ENCODE data around the gene ATG9B. TPM values are rescaled to one million over a fixed set of nuclear protein-coding genes. Genes with fewer than 3 reads are reported as not detected.
"Not testable (repeated sequence)": the region's sequence is repeated elsewhere in the genome, so short reads cannot be mapped to it uniquely, and the experiment has no call there.

ATG9B gene
- total and polyA plus RNA-seq, 2 donors (not counting 3 experiments of a cell fraction or from before 2014, with no cell fraction given) = 0.04 TPM; not detected in 1

DNA sequence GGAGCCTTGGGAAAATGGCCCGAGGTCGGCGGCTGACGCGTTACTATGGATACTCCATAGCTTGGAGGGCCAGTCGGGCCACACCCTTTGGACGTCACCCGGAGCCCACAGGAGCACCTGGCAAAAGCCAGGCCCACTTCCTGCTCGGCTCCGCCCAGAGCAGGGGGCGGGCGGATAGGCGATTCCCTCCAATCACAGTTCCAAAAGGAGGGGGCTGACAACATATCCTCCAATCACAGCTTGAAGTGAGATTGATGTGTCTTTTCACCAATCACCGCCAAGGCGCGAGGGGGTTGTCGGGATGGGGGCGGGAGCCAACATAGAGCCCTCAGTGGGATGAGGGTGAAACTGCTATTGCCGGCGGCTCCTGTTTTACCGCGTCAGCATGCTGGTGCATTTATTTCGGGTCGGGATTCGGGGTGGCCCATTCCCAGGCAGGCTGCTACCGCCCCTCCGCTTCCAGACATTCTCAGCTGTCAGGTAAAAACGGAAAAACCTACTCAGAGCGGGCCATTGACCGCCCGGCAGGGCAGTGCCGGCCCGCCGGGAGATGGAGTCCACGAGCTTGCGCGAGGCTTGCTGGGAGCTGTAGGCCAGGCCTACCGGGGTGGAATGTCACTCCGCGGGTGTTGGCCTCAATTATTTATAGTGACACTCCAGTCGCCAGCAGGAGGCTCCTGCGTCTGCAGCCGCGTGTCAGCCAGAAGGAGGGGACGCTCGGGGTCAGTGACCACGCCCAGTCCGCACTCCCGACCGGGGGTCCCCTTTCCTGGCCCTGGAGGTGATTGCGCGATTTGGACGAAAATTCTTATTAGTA, 4.0 kb upstream of the ATG9B start, which contains the start of gene ABCB8:
ABCB8 (plus strand) TSS at position 320 of the 817 bp plus-strand sequence; CDS start at position 386, 66 bp downstream.
- peak within 1 kb of the TSS; percentile 57 for H3K27ac ChIP-seq (ENCODE audit: insufficient read depth, low read depth, low read length)
- H4K20me1 ChIP-seq (replicated peaks; ENCODE audit: control insufficient read depth, extremely low read depth, insufficient read depth, low read length) = no peaks in the 10 kb centered on the region
- H3K4me2 ChIP-seq (ENCODE audit: insufficient read depth, low read length) = peak within 1 kb of the TSS; percentile 32
- H3K9me3 ChIP-seq (replicated peaks; ENCODE audit: control insufficient read depth, insufficient read depth, low read length) = no peaks in the 10 kb centered on the region
- peaks cover 13% of the 10 kb centered on the region for H3K4me1 ChIP-seq (ENCODE audit: control insufficient read depth, extremely low read depth, insufficient read depth, low read length)
- H2AFZ ChIP-seq (ENCODE audit: low read depth, low read length) = peak within 1 kb of the TSS; percentile 92
- ChIA-PET POLR2A (interaction anchor here (1.0 kb wide), 1 partner anchor 10 kb away, joined by 5 read pairs; no protein-coding TSS in a partner anchor), CTCF (interaction anchor here (0.6 to 2.1 kb wide), 17 partner anchors 9 to 206 kb away, joined by 3 to 24 read pairs (median 5); partner anchors contain the start of gene CDK5)
- FAIRE-seq (peak; percentile 100), DNase-seq (ENCODE audit: low read depth, low spot score) (peak; percentile 99)
- dilution Hi-C loops (cut with MboI; ENCODE audit: extremely low pct_ligation_motif_present, low sequenced_read_pairs) = no loop called here
- H3K9me1 ChIP-seq (replicated peaks; ENCODE audit: control insufficient read depth, extremely low read depth, insufficient read depth, low read length) = no peaks in the 10 kb centered on the region
- H3K27me3 ChIP-seq (ENCODE audit: control insufficient read depth in 2 of 2, insufficient read depth in 2 of 2, low read length in 2 of 2) = no peaks in the 10 kb centered on the region
- H3K4me3 ChIP-seq (replicated peaks in 1 of 3; ENCODE audit: insufficient read depth in 1 of 3, low read depth in 1 of 3, low read length in 3 of 3) = peak within 1 kb of the TSS; percentile 66 to 88 (median 83)
- intact Hi-C loops (cut with micrococcal nuclease) = loop anchor here (1.0 kb wide), 7 partner anchors 11 to 144 kb away; partner anchors contain the start of gene FASTK
- H3K36me3 ChIP-seq (ENCODE audit: control insufficient read depth in 2 of 2, extremely low read depth in 1 of 2, insufficient read depth in 2 of 2, low read length in 2 of 2) = peaks cover 0 to 2% of the 10 kb centered on the region in 2 experiments
- peak within 1 kb of the TSS; percentile 67 for H3K9ac ChIP-seq (replicated peaks; ENCODE audit: extremely low read depth, insufficient read depth, low read length)
- H3K79me2 ChIP-seq (ENCODE audit: control insufficient read depth, insufficient read depth, low read length) = no peaks in the 10 kb centered on the region
- TF ChIP-seq JUN (IDR thresholded peaks at IDR 0.05; ENCODE audit: borderline replicate concordance, insufficient read depth, insufficient read length, low read depth) (no peak), POLR2AphosphoS5 (IDR thresholded peaks at IDR 0.05; ENCODE audit: insufficient read depth, low read depth, low read length) (peak; percentile 53), CTCF (IDR thresholded peaks at IDR 0.05; ENCODE audit: extremely low read depth in 1 of 2, insufficient read depth in 1 of 2, low read depth in 1 of 2, low read length in 2 of 2) (peak; percentile 32 to 49), EZH2 (IDR thresholded peaks at IDR 0.05; ENCODE audit: borderline replicate concordance, low read depth, low read length, severe bottlenecking) (no peak), GATA2 (IDR thresholded peaks at IDR 0.05; ENCODE audit: insufficient read depth, insufficient read length, low read depth, low read length) (no peak), POLR2A (IDR thresholded peaks at IDR 0.05; ENCODE audit: low read depth, low read length) (peak; percentile 73), MYC (IDR thresholded peaks at IDR 0.05; ENCODE audit: low read depth, low read length) (no peak), FOS (IDR thresholded peaks at IDR 0.05; ENCODE audit: borderline replicate concordance, insufficient read depth, low read length) (no peak)
- TF ChIP-seq, protein P1, sequence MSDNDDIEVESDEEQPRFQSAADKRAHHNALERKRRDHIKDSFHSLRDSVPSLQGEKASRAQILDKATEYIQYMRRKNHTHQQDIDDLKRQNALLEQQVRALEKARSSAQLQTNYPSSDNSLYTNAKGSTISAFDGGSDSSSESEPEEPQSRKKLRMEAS (IDR thresholded peaks at IDR 0.05; ENCODE audit: insufficient read depth, insufficient read length) = no peak
- BruUV-seq (replicated peaks) = TSS peak; percentile 69

DNA sequence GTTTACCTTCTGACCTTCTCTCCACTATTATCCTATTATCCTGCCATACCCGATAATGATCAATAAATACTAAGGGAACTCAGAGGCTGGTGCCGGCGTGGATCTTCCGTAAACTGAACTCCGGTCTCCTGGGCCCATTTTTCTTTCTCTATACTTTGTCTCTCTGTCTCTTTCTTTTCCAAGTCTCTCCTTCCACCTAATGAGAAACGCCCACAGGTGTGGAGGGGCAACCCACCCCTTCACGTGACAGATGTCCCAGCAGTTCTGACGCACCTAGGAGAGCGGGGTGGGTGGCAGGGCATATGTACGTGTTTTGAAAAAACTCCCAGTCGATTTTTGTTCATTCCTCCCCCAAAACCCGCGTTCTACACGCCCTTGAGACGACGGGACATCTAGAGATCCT, 3.4 kb upstream of the ATG9B start:
- H4K20me1 ChIP-seq (replicated peaks; ENCODE audit: control insufficient read depth, extremely low read depth, insufficient read depth, low read length); H3K27me3 ChIP-seq (ENCODE audit: control insufficient read depth in 2 of 2, insufficient read depth in 2 of 2, low read length in 2 of 2); H3K9me1 ChIP-seq (replicated peaks; ENCODE audit: control insufficient read depth, extremely low read depth, insufficient read depth, low read length); H3K79me2 ChIP-seq (ENCODE audit: control insufficient read depth, insufficient read depth, low read length); POLR2A ChIA-PET; H3K36me3 ChIP-seq (ENCODE audit: control insufficient read depth in 2 of 2, extremely low read depth in 1 of 2, insufficient read depth in 2 of 2, low read length in 2 of 2); DNase-seq (ENCODE audit: low read depth, low spot score); H3K9me3 ChIP-seq (replicated peaks; ENCODE audit: control insufficient read depth, insufficient read depth, low read length); BruUV-seq (replicated peaks); dilution Hi-C loops (cut with MboI; ENCODE audit: extremely low pct_ligation_motif_present, low sequenced_read_pairs); FAIRE-seq: not testable (repeated sequence)
- CTCF ChIA-PET = interaction anchor here (0.6 to 2.1 kb wide), 16 partner anchors 9 to 206 kb away, joined by 3 to 24 read pairs (median 5); partner anchors contain the start of gene CDK5
- Histone ChIP-seq H3K4me2 (ENCODE audit: insufficient read depth, low read length) (peak overlapping the region; percentile 32), H3K4me1 (ENCODE audit: control insufficient read depth, extremely low read depth, insufficient read depth, low read length) (peaks cover 13% of the 10 kb centered on the region), H3K4me3 (replicated peaks in 1 of 3; ENCODE audit: insufficient read depth in 1 of 3, low read depth in 1 of 3, low read length in 3 of 3) (peak overlapping the region in 2 of 3 experiments; percentile 35 to 83), H2AFZ (ENCODE audit: low read depth, low read length) (peak overlapping the region; percentile 49), H3K9ac (replicated peaks; ENCODE audit: extremely low read depth, insufficient read depth, low read length) (peak overlapping the region; percentile 51), H3K27ac (ENCODE audit: insufficient read depth, low read depth, low read length) (peak overlapping the region; percentile 14)
- intact Hi-C loops (cut with micrococcal nuclease) = loop anchor here (1.0 kb wide), 7 partner anchors 12 to 145 kb away; partner anchors contain the start of gene FASTK
